ACC112 (cell line): ENCODE results near the gene UGT1A4.

ENCODE experiments used
- H2AFZ ChIP-seq: fragments of 200-600 bp; sonication (generic); one replicate; pipeline ENCODE4 v1.6.0; 2017; ENCODE audit warnings: antibody characterized with exemption, low read length; ENCODE audit not compliant: unreplicated experiment
- H3K27ac ChIP-seq: fragments of 200-600 bp; sonication (generic); 2 replicates; pipeline ENCODE4 v1.5.1; 2014; ENCODE audit warnings: low read depth, mild to moderate bottlenecking, antibody characterized with exemption, low read length, moderate library complexity
- H3K27me3 ChIP-seq: fragments of 200-600 bp; sonication (generic); 2 replicates; pipeline ENCODE4 v1.6.1; 2014; ENCODE audit warnings: mild to moderate bottlenecking, antibody characterized with exemption, low read length, moderate library complexity, mixed read lengths; ENCODE audit not compliant: insufficient read depth
- H3K36me3 ChIP-seq: fragments of 200-600 bp; sonication (generic); 2 replicates; pipeline ENCODE4 v1.6.1; 2016; ENCODE audit warnings: mild to moderate bottlenecking, antibody characterized with exemption, low read length, moderate library complexity, mixed read lengths; ENCODE audit not compliant: insufficient read depth
- H3K4me1 ChIP-seq: fragments of 200-600 bp; sonication (generic); one replicate; pipeline ENCODE4 v1.6.1; 2016; ENCODE audit warnings: low read length, mixed read lengths; ENCODE audit not compliant: insufficient read depth, unreplicated experiment, control insufficient read depth
- H3K4me3 ChIP-seq: fragments of 200-600 bp; sonication (generic); 2 replicates; pipeline ENCODE4 v1.5.1; 2014; ENCODE audit warnings: mild to moderate bottlenecking, low read depth, low read length
- H3K79me2 ChIP-seq: fragments of 200-600 bp; sonication (generic); one replicate; pipeline ENCODE4 v1.6.0; 2016; ENCODE audit warnings: low read length; ENCODE audit not compliant: control insufficient read depth, unreplicated experiment, insufficient read depth

UGT1A4 gene

DNA sequence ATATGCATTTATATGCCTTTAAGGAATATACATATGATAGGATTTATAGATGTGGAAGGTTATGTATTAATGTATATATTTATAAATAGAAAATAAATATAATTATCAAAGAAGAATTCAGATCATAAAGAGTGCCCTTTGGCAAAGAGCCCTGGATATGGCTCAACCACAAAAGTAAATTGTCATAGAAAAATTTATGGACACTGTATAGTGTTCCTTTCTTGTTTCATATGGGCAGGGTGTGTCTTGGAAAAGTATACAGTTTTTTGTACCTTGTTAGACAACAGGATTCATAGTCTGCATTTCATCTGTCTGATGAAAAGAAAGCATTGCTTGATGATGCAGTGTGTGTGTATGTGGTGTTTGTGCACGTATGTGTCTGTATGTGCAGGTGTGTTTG, 33.9 kb upstream of the UGT1A4 start:
- peaks cover 28% of the 10 kb centered on the region for H3K27me3 ChIP-seq
- no peaks in the 10 kb centered on the region for H3K36me3 ChIP-seq
- H3K4me3 ChIP-seq: no peak overlapping the region
- no peak overlapping the region for H2AFZ ChIP-seq
- H3K79me2 ChIP-seq: no peaks in the 10 kb centered on the region
- no peak overlapping the region for H3K27ac ChIP-seq
- no peaks in the 10 kb centered on the region for H3K4me1 ChIP-seq

DNA sequence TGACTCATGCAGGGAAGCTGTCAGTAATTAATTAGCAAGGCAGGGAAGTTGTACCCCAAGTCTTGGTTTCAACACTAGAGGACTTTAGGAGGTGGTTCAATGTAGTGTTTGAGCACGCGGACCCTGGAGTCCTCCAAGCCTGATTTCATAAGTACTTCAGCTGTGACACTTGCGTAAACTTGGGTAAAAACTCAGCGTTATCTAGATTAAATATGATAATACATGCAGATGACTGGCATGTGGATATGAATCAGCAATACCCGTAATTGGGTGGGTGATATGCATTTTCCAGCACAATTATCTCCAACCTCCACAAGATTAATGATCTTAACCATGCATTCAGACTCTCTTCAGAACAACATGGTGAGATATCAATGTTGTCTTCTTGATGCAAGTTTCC, 31.6 kb upstream of the UGT1A4 start:
- Histone ChIP-seq H3K27ac (no peak overlapping the region), H3K4me1 (no peaks in the 10 kb centered on the region), H3K27me3 (peaks cover 39% of the 10 kb centered on the region), H3K79me2 (no peaks in the 10 kb centered on the region), H3K4me3 (no peak overlapping the region), H3K36me3 (no peaks in the 10 kb centered on the region), H2AFZ (no peak overlapping the region)

DNA sequence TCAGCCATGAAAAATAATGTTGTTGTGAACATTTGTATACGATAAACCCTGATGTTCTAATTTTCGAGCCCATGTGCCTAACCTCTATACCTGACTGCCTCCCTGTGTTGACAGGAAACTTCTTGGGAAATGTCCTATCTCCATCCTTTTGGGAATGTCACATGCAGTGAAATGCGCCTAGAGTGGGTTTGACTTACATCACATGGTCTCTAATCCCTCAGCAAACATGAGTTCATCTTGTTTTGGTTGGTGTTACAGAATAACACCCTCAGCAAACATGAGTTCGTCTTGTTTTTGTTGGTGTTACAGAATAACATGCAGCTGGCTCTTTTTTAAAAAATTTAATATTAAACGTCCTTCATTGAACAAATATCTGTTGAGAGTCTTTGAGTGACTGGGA, 30.2 kb upstream of the UGT1A4 start:
- no peak overlapping the region for H3K27ac ChIP-seq
- no peaks in the 10 kb centered on the region for H3K79me2 ChIP-seq
- H2AFZ ChIP-seq: no peak overlapping the region
- H3K27me3 ChIP-seq: peaks cover 36% of the 10 kb centered on the region
- H3K4me3 ChIP-seq: no peak overlapping the region
- no peaks in the 10 kb centered on the region for H3K4me1 ChIP-seq
- H3K36me3 ChIP-seq: no peaks in the 10 kb centered on the region

DNA sequence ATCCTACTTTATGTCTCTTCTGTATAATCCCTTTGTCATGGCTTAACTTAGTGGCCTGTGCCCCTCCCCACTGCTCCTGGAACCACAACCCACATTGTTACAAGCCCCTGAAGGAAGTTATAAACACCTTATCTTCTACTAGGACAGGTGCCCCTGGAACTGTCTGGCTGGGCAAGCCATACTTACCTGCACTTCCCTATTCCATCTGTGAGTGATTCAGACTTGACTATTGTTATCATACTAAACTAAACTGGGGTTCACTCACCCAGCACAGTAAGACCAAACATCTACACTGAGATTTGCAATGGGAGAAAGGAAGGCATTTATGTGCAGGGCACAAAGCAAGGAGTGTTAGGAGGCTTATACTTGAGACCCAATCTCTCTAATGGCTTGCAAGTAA, 29.5 kb upstream of the UGT1A4 start:
- Histone ChIP-seq H3K4me1 (no peaks in the 10 kb centered on the region), H3K27ac (no peak overlapping the region), H2AFZ (no peak overlapping the region), H3K4me3 (no peak overlapping the region), H3K79me2 (no peaks in the 10 kb centered on the region), H3K27me3 (peaks cover 34% of the 10 kb centered on the region), H3K36me3 (no peaks in the 10 kb centered on the region)

DNA sequence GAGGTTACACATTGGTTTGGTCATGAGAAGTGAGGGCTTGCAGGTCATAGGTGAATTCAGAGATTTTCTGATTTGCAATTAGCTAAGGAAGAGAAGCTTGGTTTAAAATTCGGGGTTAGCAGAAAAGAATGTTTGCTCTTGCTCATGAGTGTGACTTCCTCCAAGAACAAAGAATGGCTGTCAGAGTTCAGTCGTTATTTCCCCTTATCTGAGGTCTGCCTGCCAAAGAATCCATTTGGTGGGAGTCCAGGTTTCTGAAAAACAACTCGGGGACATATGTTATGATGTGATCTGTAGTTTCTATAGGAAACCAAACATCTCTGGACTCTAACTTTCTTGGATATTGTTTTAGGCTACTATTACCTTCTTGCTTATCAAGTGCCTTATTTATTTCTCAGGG, 29.0 kb upstream of the UGT1A4 start:
- H3K36me3 ChIP-seq: no peaks in the 10 kb centered on the region

DNA sequence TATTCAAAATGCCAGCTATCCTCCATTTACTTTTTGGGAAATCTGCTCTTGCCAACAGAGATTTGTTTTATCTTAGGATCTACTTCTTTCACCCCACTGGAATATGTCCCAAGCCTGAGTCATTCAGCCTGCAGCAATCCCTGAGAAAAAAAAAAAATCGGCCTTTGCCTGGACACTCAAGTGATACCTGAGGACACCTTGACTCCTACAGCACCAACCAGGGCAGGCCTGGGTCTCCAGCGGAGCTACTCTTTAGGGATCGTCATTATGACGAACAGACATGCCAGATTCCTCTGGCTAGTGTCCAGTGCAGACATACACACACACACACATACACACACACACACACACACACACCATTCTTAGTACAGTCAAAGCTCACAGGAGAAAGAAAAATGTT, 28.1 kb upstream of the UGT1A4 start:
- Histone ChIP-seq H2AFZ (no peak overlapping the region), H3K4me1 (no peaks in the 10 kb centered on the region), H3K27me3 (peaks cover 32% of the 10 kb centered on the region), H3K27ac (no peak overlapping the region), H3K4me3 (no peak overlapping the region), H3K36me3 (no peaks in the 10 kb centered on the region), H3K79me2 (no peaks in the 10 kb centered on the region)

More for the DNA sequence above, 29.0 kb upstream of the UGT1A4 start:
- Histone ChIP-seq H3K4me1 (no peaks in the 10 kb centered on the region), H3K4me3 (no peak overlapping the region), H3K79me2 (no peaks in the 10 kb centered on the region), H2AFZ (no peak overlapping the region), H3K27me3 (peaks cover 32% of the 10 kb centered on the region), H3K27ac (no peak overlapping the region)

DNA sequence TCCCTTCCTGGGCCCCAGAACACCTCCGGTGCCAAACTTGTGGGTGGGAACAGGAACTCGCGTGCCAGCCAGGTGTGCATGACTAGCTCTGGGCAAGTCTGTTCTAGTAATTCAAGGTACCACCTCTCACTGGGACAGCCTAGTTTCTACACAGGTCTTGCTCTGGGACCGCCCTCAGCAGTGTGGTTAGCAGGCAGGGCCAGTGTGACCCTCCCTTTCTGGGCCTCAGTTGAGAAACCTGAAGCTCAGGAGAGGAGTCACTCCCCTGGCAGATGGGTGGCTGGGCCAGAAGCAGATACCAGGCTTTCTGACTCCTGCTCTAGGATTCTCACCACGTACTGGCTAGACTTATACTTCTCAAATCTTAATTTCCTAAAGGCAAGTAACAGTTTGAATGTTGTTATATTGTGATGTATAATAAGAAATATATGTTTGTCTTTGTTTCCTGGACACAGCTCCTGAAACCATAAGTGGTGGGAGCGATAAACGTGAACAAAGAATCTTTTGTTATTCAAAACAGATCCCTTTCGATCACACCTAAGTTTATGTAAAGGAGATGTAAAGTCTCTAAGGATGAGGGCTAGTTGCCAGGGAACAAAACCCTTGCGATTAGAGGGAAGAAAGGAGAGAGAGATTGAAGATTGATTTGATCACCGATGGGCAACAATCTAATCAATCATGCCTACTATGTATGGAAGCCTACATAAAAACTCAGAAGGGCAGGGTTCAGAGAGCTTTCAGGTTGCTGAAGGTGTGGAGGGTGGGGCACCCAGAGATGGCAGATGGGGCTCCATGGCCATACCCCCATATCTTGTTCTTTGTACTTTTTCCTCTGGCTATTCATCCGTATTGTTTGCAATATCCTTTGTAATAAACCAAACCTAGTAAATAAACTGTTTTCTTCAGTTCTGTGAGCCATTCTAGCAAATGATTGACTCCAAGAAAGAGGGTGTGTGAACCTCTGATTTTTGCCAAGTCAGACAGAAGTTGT, 26.8 kb upstream of the UGT1A4 start:
- Histone ChIP-seq H3K4me3 (no peak overlapping the region), H3K27ac (no peak overlapping the region), H3K27me3 (peaks cover 32% of the 10 kb centered on the region), H3K79me2 (no peaks in the 10 kb centered on the region), H2AFZ (no peak overlapping the region), H3K4me1 (no peaks in the 10 kb centered on the region), H3K36me3 (no peaks in the 10 kb centered on the region)

DNA sequence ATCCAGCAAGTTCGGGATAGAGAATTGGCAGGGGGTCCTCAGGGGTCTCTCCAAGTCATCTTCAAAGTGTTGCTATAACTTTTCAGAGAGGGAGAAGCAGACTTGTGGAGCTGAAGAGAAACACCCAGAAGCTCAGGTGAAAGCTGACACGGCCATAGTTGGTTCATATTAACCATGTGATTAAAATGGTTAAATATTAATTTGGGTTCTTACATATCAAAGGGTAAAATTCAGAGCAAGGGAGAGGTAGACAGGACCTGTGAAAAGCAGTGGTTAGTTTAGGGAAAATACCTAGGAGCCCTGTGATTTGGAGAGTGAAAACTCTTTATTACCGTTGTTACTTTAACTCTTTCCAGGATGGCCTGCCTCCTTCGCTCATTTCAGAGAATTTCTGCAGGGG, 25.9 kb upstream of the UGT1A4 start, which contains the start of gene UGT1A6:
TSS of gene UGT1A6 (plus strand) at position 243 of the 400 bp plus-strand sequence. CDS start at position 358, 115 bp downstream.
- Histone ChIP-seq H3K4me3 (no peak within 1 kb of the TSS), H2AFZ (no peak within 1 kb of the TSS), H3K79me2 (no peaks in the 10 kb centered on the region), H3K4me1 (no peaks in the 10 kb centered on the region), H3K36me3 (no peaks in the 10 kb centered on the region), H3K27me3 (peaks cover 32% of the 10 kb centered on the region), H3K27ac (no peak within 1 kb of the TSS)

DNA sequence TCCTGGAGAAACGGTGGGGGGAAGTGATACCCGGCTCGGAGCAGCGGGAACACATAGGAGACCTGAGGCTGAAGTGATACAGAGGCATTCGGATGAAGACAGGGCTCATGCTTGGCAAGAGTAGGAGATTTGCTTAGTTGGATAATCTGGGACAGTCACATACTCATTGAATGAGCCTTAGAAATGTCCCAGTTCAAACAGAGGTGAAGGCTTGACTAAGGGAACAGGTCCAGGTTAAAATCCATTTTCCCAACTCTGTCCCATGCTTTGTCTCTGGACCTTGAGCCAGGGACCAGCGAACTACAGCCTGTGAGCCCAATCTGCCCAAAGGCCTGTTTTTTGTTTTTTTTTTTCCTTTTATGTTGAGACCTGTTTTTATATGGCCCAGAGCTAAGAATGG, 24.6 kb upstream of the UGT1A4 start:
- Histone ChIP-seq H3K4me3 (no peak overlapping the region), H3K36me3 (no peaks in the 10 kb centered on the region), H3K27ac (no peak overlapping the region), H3K27me3 (peaks cover 26% of the 10 kb centered on the region), H3K79me2 (no peaks in the 10 kb centered on the region), H2AFZ (no peak overlapping the region), H3K4me1 (no peaks in the 10 kb centered on the region)

DNA sequence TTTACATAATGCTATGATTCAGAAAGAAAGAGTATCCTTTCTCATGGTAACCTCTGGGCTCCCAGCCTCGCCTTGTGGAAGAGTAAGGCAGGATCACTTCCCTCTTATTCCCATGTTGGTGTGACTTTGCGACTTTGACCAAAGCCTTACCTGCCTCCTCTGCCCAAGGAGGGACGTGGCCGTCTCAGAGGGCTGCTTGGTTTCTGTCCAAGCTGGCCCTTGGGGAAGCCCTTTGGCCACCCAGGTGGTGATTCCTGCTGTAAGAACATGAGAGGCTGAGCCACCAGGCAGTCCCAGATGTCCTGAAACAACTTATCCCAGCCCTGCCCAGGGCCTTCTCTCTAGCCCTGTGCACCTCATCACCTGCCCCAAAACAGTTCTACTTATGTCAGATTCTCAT, 19.8 kb upstream of the UGT1A4 start:
- H3K36me3 ChIP-seq: no peaks in the 10 kb centered on the region
- H3K27me3 ChIP-seq: 0 out of 2 replicates have a peak, but pooled peaks cover 1% of the 10 kb centered on the region
- no peaks in the 10 kb centered on the region for H3K4me1 ChIP-seq
- H2AFZ ChIP-seq: no peak overlapping the region
- no peaks in the 10 kb centered on the region for H3K79me2 ChIP-seq
- H3K4me3 ChIP-seq: no peak overlapping the region
- no peak overlapping the region for H3K27ac ChIP-seq

DNA sequence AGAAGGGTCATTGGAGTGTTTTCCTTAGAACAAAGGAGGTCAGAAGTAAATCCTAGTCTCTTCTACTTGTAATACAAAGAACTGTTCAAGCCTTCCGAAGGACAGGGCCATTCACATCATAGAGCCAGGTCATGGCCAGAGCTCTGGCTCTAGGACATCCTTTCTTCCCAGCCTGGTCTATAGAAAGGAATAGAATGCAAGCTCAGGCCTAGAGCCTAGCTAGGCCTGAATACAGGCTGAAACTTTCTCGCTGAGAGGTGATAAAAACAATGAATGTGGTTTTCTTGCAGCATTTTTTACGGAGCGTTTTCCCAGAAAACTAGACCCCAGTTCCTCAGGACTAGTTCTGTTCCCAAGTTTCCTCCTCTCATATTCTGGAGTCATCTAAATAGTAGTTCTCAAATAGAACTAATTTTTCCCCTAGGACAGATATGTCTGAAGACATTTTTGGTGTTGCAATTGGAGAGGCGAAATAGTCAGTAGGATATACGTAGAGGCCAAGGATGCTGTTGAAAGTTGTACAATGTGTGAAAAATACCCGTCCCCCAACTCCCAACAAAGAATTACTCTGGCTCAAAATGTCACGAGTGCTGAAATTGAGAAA, 19.0 kb upstream of the UGT1A4 start:
- no peak overlapping the region for H3K4me3 ChIP-seq
- H3K4me1 ChIP-seq: no peaks in the 10 kb centered on the region
- H2AFZ ChIP-seq: peak overlapping the region; percentile 10
- peak overlapping the region; percentile 53 for H3K27ac ChIP-seq
- no peaks in the 10 kb centered on the region for H3K36me3 ChIP-seq
- H3K79me2 ChIP-seq: no peaks in the 10 kb centered on the region
- no peaks in the 10 kb centered on the region for H3K27me3 ChIP-seq
